Activated naive CD4-positive, alpha-beta T cell treated with anti-CD3 and anti-CD28 coated beads, Interleukin-2, amount 10 ng/mL, durations not matched to agents 7 days and 5 days (primary cell): Measurements from ENCODE around the gene SLC38A10.
A peak's percentile ranks its signal among the peaks of the same experiment; 100 is the strongest.

Experiments used
- CTCF ChIA-PET: fragments of 350-600 bp; sonication (Branson Sonifier 250); formaldehyde crosslinking; loops from one replicate; lab custom pipeline; 2021; ENCODE audit warnings: antibody characterized with exemption; lab: Charles Lee
- DNase-seq: peaks from one replicate; pipeline ENCODE4 v3.0.0-alpha.2; 2020
- H3K27ac Mint-ChIP-seq: one replicate; pipeline ENCODE4 v1.8.0; 2021; ENCODE audit warnings: mild to moderate bottlenecking, moderate library complexity, mixed read lengths
- H3K27me3 Mint-ChIP-seq: one replicate; pipeline ENCODE4 v1.8.0; 2021; ENCODE audit warnings: mild to moderate bottlenecking, mixed read lengths
- H3K36me3 Mint-ChIP-seq: one replicate; pipeline ENCODE4 v1.8.0; 2021; ENCODE audit warnings: mixed read lengths
- H3K4me1 Mint-ChIP-seq: one replicate; pipeline ENCODE4 v1.8.0; 2021; ENCODE audit warnings: mixed read lengths
- H3K4me3 Mint-ChIP-seq: one replicate; pipeline ENCODE4 v1.8.0; 2021; ENCODE audit warnings: mild to moderate bottlenecking, moderate library complexity, mixed read lengths
- H3K9me3 Mint-ChIP-seq: one replicate; pipeline ENCODE4 v1.8.0; 2021; ENCODE audit warnings: mixed read lengths

The SLC38A10 gene

DNA sequence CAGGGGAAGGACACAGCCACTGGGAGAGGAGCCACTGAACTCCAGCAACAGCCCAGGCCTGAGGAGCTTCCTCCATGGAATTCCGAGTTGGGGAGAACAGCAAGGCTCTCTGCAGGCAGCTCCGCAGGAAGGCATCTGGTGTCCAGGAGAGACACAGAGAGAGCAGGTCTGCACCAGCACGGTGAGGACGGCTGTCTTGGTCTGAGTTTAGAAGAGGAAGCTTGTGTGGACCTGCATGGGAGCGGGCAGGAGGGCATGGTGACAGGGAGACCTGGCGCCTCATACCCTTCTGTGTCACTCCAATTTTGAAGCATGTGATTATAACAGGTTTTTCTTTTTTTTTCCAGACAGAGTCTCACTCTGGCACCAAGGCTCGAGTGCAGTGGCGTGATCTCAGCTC, 6.4 kb downstream of the SLC38A10 start:
- CTCF ChIA-PET = no interaction called here
- Mint-ChIP-seq H3K36me3 (peaks cover 42% of the 10 kb centered on the region), H3K27ac (peak overlapping the region; percentile 68), H3K27me3 (no peaks in the 10 kb centered on the region), H3K4me3 (no peak overlapping the region), H3K9me3 (no peaks in the 10 kb centered on the region), H3K4me1 (peaks cover 69% of the 10 kb centered on the region)
- DNase-seq = no peak

DNA sequence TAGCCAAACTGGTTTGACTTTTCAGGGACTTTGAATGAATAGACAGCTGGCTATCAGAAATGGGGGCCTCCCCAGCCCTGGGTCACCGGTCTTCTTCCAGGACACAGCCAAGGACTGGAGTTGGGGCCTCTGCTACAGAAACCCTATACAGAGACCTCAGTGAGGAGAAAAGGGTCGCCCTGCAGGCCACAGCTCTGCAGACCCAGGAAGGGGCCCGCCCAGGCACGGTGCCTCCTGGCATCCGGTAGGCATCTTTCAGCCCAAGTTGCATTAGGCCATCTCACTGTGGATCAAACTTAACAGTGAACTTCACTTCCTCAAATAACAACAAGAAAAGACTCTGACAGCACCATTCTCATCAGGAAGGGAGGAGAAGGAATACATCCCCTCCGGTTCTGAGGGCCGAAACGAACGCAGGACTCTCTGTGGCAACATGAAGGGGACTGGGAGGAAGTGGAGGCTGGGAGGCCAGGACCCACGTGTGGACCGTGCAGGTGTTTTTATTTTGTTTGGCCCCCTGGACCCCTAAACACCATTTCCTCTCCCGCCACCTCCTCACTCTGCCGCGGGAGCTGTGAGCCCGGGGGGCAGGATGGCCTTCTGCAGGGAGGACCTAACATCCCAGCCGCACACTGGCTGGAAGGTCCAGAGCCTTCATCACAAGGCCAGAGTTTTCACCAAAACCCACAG, 7.2 kb downstream of the SLC38A10 start:
- Mint-ChIP-seq H3K9me3 (no peaks in the 10 kb centered on the region), H3K27me3 (no peaks in the 10 kb centered on the region), H3K27ac (peak overlapping the region; percentile 68), H3K4me3 (no peak overlapping the region), H3K36me3 (peaks cover 40% of the 10 kb centered on the region), H3K4me1 (peaks cover 61% of the 10 kb centered on the region)
- CTCF ChIA-PET = no interaction called here
- no peak for DNase-seq

DNA sequence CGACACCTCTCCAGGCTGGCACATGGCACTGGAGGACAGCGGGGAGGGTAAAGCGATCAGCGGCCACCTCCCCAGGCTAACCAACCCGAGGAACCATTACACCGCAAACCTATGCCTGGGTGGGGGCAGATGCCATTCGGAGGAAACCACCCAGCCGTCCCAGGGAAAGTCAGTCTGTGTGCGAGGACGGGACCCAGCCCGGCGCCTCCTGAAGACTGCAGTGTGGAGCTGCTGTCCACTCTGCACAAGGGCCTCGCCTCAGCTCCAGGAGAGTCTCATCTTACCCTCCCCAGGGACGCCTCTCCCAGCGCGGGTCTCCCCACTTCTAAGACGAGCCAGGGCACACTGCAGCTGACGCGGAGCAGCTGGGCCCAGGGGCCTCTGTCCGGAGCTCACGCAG, 8.0 kb downstream of the SLC38A10 start:
- no peak for DNase-seq
- Mint-ChIP-seq H3K36me3 (peaks cover 39% of the 10 kb centered on the region), H3K4me3 (no peak overlapping the region), H3K9me3 (no peaks in the 10 kb centered on the region), H3K27me3 (no peaks in the 10 kb centered on the region), H3K4me1 (peaks cover 56% of the 10 kb centered on the region), H3K27ac (peak overlapping the region; percentile 68)
- CTCF ChIA-PET = no interaction called here

DNA sequence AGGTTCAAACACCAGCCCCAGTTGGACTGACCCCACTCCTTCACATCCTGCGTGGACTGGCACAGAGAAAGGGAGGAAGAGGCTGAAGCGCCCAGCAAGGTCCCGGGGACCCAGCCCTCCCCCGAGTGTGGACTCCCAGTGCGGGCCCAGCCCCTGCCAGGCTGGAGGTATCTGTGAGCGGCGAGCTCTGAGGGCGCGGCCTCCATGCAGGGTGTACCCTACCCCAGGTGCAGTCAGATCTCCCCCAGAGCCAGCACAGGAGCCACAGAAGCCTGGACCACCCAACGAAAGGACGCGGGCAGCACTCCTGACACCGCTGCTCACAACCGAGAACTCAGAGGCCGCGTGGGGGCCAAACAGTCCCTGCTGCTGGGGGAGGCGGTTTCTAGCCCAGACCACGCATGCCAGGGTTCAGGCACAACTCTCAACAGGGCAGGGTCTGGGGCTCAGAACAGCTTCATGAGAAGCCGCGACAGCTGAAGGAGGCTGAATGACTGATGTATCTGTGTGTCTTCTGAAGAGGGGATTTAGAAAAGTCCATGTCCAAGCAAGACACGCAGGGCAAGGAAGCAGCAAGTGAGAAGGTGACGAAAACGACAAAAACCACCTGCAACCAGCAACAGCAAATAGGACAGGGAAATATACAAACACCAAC, 8.5 kb downstream of the SLC38A10 start:
- no peak overlapping the region for H3K4me3 Mint-ChIP-seq

DNA sequence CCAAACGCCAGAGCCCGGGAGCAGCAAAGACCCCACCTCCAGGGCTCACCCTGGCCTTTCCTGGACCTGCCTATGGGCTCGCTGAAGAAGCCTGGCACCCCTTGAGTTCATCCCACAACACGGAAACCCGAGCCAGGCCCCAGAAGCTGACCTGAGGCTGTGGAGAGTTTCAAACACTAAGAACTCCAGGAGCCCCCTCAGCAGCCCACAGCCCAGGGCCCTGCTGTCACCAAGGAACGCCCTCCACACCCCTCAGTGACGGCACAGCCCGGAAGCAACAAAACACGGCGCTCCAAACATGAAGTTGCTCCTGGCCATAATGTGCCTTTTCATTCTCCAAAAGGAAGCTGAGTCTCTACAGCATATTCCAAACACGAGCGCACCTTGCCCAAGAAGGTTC, 9.2 kb downstream of the SLC38A10 start:
- Mint-ChIP-seq H3K27ac (peak overlapping the region; percentile 87), H3K9me3 (no peaks in the 10 kb centered on the region), H3K4me1 (peaks cover 48% of the 10 kb centered on the region), H3K36me3 (peaks cover 39% of the 10 kb centered on the region), H3K4me3 (peak overlapping the region; percentile 75), H3K27me3 (no peaks in the 10 kb centered on the region)
- no peak for DNase-seq
- CTCF ChIA-PET = interaction anchor here (1.5 kb wide), 1 partner anchor 10 kb away, joined by 5 read pairs; the partner anchor contains the start of gene SLC38A10

More for the DNA sequence above, 8.5 kb downstream of the SLC38A10 start:
- Mint-ChIP-seq H3K9me3 (no peaks in the 10 kb centered on the region), H3K4me1 (peaks cover 54% of the 10 kb centered on the region), H3K27ac (peak overlapping the region; percentile 87), H3K27me3 (no peaks in the 10 kb centered on the region), H3K36me3 (peaks cover 40% of the 10 kb centered on the region)
- no peak for DNase-seq
- CTCF ChIA-PET = interaction anchor here (1.5 kb wide), 1 partner anchor 9 kb away, joined by 5 read pairs; the partner anchor contains the start of gene SLC38A10

DNA sequence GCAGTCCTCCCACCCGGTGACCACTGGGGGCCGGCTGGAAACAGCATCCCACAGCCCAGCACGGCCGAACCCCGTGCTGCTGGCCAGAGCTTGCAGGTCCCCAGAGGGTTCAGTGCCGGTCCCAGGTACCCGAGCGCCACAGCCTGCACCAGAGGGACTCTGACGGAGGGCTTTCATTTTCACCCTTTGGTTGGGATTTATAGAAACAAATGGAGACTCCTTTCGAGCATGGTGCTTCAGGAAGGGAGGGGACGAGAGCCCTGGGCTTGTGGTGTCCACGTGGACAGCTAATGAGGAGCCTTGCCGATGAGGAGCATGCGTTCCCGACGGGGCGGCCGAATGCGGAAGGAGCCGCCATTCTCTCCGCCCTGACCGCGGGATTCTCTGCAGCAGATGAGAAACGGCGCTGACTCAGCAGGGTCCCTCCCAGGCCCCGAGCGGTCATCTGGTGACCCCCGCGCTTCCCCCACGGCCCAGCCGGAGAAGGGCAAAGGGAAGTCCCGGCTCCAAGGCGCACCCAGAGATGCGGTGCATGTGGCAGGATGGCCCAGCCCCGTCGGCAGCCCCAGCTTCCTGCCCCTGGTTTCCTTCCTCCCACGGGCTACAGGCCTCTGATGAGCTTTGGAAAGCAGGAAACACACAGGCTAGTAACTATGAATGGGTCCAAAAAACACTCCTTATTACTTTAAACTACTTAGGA, 9.8 kb downstream of the SLC38A10 start:
- Mint-ChIP-seq H3K9me3 (no peaks in the 10 kb centered on the region), H3K4me3 (peak overlapping the region; percentile 75), H3K27me3 (no peaks in the 10 kb centered on the region), H3K4me1 (peaks cover 46% of the 10 kb centered on the region), H3K27ac (peak overlapping the region; percentile 87), H3K36me3 (peaks cover 40% of the 10 kb centered on the region)
- CTCF ChIA-PET = interaction anchor here (1.5 kb wide), 1 partner anchor 10 kb away, joined by 5 read pairs; the partner anchor contains the start of gene SLC38A10
- peak; percentile 75 for DNase-seq

DNA sequence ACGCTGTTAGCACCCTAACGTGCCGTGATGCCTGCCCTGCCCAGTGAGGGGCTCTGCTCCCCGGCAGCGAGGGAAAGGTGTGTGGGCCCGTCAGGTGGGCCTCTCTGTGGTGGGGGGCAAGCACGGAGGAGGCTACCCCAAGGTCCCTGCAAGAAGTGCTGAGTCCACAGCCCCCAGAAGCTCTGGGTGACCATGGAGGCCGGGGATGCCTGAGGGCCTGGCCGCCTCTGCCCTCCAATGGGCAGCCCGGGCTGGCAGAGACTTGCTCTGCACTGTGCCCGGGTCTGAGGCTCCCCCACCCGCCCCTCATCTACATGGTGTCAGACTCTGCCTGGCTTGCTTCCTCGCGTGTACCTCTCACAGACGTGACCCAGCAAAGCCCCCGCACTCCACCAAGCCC, 12.2 kb downstream of the SLC38A10 start:
- CTCF ChIA-PET = no interaction called here
- H3K9me3 Mint-ChIP-seq = no peaks in the 10 kb centered on the region
- H3K36me3 Mint-ChIP-seq = peaks cover 39% of the 10 kb centered on the region

DNA sequence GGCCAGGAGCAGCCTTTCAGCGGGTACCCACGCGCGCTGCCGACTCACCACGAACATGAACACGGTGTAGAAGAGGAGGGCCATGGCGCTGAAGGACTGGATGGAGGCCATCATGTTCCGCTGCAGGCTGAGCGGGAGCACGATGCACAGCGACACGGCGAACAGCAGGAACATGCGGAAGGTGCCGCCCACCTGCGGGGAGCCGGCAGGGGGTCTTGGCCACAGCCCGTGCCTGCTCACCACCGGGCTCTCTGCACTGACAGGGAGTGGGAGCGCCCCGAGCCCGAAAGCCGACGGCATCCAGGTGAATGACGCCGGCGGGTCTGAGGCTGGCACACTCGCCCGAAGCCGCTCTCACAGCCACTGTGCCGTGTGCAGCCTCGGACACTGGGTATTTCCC, 13.0 kb downstream of the SLC38A10 start:
- Mint-ChIP-seq H3K36me3 (peaks cover 34% of the 10 kb centered on the region), H3K9me3 (no peaks in the 10 kb centered on the region), H3K27ac (no peak overlapping the region), H3K4me1 (peaks cover 30% of the 10 kb centered on the region), H3K27me3 (no peaks in the 10 kb centered on the region), H3K4me3 (no peak overlapping the region)
- DNase-seq = no peak
- CTCF ChIA-PET = no interaction called here

More for the DNA sequence above, 12.2 kb downstream of the SLC38A10 start:
- no peak for DNase-seq
- no peaks in the 10 kb centered on the region for H3K27me3 Mint-ChIP-seq
- H3K4me1 Mint-ChIP-seq = peaks cover 36% of the 10 kb centered on the region
- peak overlapping the region; percentile 33 for H3K27ac Mint-ChIP-seq
- H3K4me3 Mint-ChIP-seq = no peak overlapping the region

DNA sequence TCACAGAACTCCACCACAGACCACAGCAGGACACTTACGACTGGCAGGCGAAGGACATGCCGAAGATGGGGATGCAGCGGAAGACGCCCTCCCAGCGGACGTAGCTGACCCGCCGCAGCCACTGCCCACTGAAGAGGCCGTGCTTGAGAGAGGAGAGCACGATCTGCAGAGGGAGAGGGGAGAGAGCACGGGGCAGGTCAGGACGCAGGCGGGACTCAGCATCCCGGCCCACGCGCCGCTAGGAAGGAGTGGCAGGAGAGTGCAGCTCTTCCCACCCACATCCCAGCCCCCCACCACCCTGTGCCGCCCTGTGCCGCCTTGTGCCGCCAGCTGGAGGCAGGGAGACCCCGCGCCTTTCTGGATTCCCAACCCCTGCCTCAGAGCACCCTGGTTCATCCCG, 14.5 kb downstream of the SLC38A10 start:
- DNase-seq = no peak
- CTCF ChIA-PET = no interaction called here
- Mint-ChIP-seq H3K4me1 (peaks cover 14% of the 10 kb centered on the region), H3K27ac (no peak overlapping the region), H3K9me3 (no peaks in the 10 kb centered on the region), H3K27me3 (no peaks in the 10 kb centered on the region), H3K4me3 (no peak overlapping the region), H3K36me3 (peaks cover 40% of the 10 kb centered on the region)

DNA sequence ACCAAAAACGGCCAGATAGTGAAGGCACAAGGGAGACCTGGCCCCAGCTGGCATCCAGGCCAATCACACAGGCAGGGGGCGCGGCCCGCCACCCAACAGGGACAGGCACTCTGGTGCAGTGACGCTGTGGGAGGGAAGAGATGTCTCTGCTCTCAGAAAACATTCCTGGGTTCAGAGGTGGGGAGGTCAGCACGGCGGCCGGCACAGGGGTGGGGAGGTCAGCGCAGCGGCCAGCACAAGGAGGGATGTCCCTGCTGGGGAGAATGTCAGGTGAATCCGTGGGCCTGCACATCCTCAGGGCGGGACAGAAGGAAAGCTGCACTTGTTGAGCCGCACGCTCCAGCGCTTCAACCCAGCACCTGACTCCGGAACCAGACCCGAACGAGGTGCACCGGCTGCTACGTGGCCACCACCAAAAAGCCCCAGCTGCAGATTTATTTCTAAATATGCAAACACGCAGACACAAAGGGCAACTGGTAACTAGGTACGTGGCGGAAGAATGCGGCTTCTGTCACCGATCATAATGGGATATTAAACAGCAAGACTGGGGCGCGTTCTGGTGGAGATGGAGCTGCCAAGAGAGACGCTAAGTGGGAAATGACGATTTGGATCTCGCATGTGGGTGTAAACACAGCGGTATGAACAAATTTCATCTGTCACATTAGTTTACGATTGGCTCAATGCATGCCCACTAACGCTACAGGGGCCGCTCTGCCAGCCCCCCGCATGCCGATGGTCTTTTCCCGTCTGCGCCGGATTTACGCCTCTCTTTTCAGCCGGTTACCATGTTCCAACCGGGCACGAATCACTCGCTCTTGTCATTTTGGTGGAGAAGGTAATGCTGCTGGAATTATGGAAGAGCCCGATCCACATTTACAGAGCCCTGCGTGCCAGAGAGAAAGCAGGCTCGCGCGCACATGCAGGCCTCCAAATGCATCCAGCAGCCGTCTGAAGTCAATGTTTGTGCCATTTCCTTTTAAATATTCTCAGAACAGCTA, 15.5 kb downstream of the SLC38A10 start:
- DNase-seq = no peak
- peaks cover 34% of the 10 kb centered on the region for H3K36me3 Mint-ChIP-seq
- H3K27ac Mint-ChIP-seq = no peak overlapping the region
- H3K4me1 Mint-ChIP-seq = peaks cover 4% of the 10 kb centered on the region
- no peaks in the 10 kb centered on the region for H3K27me3 Mint-ChIP-seq
- no peak overlapping the region for H3K4me3 Mint-ChIP-seq
- CTCF ChIA-PET = interaction anchor here (1.0 kb wide), 1 partner anchor 16 kb away, joined by 3 read pairs; the partner anchor contains the start of gene SLC38A10
- H3K9me3 Mint-ChIP-seq = no peaks in the 10 kb centered on the region

DNA sequence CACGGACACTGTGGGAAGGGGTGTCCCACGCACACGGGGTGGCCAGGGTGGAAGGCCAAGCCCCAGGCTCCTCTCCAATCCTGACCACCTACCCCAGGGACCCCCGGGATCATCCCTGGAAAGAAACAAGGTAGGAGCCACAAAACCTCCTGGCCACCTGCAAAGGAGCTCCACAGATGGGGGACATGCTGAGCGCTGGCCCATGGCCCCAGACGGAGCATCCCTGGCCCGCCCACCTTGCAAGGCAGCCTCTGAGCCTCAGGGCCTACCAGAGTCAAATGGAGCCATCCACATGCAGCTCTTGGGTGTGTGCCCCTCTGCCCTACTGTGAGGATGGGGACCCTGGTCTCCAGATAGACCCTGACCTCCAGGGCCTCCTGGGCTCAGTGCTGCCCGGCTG, 16.3 kb downstream of the SLC38A10 start:
- DNase-seq = no peak
- Mint-ChIP-seq H3K27me3 (no peaks in the 10 kb centered on the region), H3K4me1 (no peaks in the 10 kb centered on the region), H3K27ac (no peak overlapping the region), H3K4me3 (no peak overlapping the region), H3K36me3 (peaks cover 32% of the 10 kb centered on the region), H3K9me3 (no peaks in the 10 kb centered on the region)
- CTCF ChIA-PET = no interaction called here

DNA sequence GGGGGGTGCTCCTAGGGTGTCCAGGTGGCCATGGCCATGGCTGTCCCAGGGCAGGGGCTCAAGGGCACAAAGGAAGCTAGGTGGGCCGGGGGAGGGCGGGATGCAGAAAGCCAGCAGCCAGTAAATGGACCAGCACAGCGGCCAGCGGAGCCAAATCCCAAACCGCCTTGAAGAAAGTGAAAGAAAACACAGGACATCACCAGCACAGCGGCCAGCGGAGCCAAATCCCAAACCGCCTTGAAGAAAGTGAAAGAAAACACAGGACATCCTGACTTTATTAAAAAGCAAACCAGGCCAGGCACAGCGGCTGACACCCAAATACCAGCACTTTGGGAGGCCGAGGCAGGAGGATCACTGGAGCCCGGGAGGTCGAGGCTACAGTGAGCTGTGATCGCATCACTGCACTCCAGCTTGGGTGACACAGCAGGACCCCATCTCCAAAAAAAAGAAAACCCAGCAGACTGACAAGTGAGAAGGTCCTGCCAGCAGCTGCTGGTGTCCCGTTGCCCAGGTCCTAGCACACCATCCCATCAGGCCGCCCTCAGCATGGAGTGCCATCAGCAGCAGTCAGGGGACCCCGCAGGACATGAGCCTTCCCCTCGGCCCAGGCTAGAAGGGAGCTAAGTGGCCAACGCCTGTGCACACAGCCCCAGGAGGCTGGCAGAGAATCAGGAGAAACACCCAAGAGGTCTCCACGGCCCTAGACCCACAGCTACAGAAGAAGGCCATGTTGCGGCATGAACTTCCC, 17.0 kb downstream of the SLC38A10 start:
- Mint-ChIP-seq H3K27me3 (no peaks in the 10 kb centered on the region), H3K9me3 (no peaks in the 10 kb centered on the region), H3K27ac (no peak overlapping the region), H3K4me3 (no peak overlapping the region), H3K4me1 (no peaks in the 10 kb centered on the region), H3K36me3 (peaks cover 39% of the 10 kb centered on the region)
- no peak for DNase-seq
- CTCF ChIA-PET = no interaction called here

DNA sequence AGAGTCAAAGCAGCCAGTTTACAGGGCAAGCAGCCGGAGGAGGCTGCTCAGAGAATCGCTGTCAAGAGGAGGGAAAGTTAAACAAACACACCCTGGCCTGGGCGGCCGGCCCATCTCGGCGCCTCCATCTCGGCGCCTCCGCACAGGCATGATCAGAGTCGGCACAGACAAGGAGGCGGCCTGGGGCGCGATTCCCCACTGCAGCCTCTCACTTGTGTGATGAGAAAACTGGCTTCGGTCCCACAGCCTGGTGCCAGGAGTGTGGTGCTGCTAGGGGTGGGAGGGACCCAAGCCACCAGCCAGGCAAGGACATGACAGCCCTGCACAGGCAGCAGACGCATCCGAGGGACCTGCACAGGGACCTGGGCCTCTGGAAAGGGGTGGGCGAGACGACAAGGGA, 17.7 kb downstream of the SLC38A10 start:
- H3K4me3 Mint-ChIP-seq = no peak overlapping the region
- no peak for DNase-seq
- CTCF ChIA-PET = no interaction called here
- H3K36me3 Mint-ChIP-seq = peaks cover 44% of the 10 kb centered on the region
- no peaks in the 10 kb centered on the region for H3K9me3 Mint-ChIP-seq
- no peak overlapping the region for H3K27ac Mint-ChIP-seq
- H3K4me1 Mint-ChIP-seq = peaks cover 6% of the 10 kb centered on the region
- no peaks in the 10 kb centered on the region for H3K27me3 Mint-ChIP-seq
